Stimulated activated CD4-positive, alpha-beta T cell treated with anti-CD3 and anti-CD28 coated beads, Interleukin-2, amount 100 ng/mL, for 24 hours (primary cell): ENCODE measurements around the gene METTL8.
"Not testable (repeated sequence)": the region's sequence is repeated elsewhere in the genome, so short reads cannot be mapped to it uniquely, and the experiment has no call there.

Experiments
- DNase-seq, 2 donors: peaks; one replicate each; pipeline ENCODE4 v3.0.0-alpha.2; 2020

The METTL8 gene

GRCh38 chr2:171422710-171423495 is 10.9 kb downstream of the METTL8 start:
- DNase-seq = not testable (repeated sequence)

- no peak for DNase-seq
Observed at GRCh38 chr2:171420728-171421563, 12.8 kb downstream of the METTL8 start.

GRCh38 chr2:171419333-171419732 is 14.5 kb downstream of the METTL8 start:
- DNase-seq = no peak

DNA sequence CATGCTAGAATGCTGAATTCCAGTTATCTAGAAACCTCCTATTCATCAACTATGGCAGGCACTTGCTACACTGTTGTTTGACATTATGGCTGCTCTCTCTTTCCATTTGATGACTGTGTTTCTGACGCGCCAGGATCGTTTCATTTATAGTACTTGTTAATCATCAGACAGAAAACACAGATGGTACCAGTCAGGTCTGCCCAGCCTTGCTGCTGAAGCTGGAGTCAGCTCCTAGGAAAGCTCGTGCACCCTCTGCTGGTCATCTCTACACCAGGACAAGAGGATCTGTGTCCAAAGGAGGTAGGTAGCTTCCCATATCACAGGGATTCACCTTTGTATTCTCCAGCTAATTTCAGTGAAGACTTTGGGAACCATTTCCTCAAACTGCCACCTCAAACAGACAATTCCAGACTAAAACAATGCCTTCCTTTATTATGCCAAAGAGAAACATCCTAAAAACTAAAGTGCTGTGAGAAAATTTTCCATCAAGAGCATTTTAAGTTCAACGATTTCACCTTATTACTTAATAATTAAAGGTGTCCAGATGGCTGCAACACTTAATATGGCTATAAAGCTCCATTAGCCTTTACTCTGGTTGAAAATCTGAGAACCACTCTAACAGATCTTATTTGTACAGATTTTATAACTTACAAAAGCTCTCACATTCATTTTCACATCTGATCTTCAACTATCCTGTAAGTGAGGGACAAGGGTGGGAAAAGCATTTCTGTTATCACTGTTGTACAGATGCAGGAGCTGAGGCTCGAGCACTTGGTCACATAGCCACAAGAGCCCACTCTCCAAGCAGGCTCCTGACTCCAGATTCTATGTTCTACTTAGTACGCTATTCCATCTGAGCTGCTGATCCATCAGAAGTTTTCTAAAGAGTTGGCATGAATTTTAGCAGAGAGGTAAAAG is 17.5 kb downstream of the METTL8 start:
- peak; percentile 81 to 88 for DNase-seq

- DNase-seq = not testable (repeated sequence)
Observed at GRCh38 chr2:171414645-171415044, 19.1 kb downstream of the METTL8 start.

DNA sequence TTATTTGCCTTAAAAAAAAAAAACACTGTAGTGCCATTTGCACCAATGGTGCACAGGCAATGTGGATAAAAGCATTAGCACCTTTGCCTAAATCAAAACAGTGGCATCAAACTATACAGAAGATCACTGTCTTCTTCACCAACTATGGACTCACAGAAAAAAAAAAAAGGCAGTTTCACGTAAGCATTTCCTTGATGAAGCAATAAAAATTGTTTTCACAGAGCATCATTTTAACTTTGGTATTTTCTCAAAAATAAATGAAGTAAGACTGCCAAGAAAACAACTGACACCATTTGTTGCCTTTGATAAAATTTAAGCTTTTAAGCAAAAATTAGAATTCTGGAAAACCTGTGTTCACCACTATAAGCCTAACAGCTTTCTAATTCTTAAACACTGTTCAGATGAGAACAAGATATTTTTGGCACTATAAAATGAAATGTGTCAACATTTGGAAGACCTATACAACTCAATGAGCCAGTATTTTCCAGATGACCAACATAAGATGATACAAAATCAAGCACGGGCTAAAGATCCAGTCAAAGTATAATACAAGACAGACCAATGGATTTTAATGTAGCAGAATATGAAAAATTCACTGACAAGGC is 21.1 kb downstream of the METTL8 start:
- DNase-seq = no peak

GRCh38 chr2:171411791-171412483 is 21.9 kb downstream of the METTL8 start:
- no peak for DNase-seq

DNA sequence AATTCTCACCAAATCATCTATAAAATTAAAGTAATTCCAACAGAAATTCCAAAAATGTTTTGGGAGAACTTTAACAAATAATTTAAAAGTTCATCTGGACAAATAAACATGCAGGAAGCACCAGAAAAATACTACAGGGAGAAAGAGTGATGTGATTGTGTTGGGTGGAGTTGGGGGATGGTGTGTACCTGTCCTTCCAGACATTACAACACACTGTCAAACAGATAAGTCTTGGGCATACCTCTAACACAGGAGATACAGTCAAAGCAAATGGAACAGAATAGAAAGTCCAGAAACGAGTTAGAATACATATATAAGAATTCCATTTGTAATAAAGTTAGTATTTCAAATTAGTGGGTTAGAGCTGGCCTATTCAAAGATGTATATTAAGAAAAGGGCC is 22.6 kb downstream of the METTL8 start:
- no peak for DNase-seq

DNA sequence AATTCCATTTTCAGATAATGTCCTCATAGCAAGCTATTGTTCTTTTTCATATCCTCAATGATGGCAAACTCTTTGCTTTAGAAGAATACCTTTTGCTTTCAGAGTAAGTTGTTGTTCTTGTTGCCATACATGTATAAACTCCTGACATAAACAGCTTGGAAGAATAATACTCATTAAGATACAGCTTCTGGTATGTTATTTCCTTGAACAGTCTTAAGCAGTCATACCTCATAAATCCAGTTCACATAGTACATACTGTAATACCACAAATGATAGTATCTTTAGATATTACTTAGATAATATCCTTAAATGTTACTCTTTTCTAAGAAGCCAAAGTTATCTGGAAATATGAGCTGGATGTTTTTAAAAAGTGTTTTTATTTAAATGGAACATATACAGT is 23.2 kb downstream of the METTL8 start:
- DNase-seq = no peak

DNA sequence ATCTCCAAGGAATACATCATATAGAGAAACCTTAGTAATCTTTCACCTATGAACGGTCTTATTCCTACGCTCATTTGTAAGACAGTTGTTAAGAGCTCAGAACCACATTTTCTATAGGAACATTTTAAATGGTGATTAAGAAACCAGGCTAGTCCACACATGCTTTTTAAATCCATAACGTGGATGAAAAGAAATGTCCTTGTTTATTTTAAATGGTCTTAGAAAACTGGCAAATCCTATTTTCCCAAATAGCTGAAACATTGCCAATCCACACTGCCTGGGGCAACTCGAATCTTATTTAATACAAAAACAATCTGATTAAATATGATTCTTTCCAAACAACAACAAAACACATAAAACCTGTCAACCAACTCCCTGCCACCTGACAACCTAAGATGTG is 23.7 kb downstream of the METTL8 start:
- no peak for DNase-seq

- DNase-seq = no peak
Observed at GRCh38 chr2:171409436-171409971, 24.3 kb downstream of the METTL8 start.

DNA sequence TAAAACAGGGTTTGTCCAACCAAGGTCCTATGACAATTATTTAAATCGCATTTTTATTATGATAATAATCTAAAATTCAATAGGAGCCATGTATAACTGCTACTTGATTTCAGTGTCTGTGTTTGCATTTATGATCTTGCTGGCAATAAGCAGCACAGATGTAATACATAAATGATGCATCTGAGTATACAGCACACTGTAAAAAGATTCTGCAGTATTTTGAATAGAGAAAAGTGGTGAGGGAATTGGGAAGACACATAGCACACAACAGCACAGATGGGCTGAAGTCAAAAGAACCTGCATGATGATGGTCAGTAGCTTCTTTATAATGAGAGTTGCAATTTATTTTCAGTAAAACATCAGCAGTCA is 26.1 kb downstream of the METTL8 start:
- DNase-seq = no peak

DNA sequence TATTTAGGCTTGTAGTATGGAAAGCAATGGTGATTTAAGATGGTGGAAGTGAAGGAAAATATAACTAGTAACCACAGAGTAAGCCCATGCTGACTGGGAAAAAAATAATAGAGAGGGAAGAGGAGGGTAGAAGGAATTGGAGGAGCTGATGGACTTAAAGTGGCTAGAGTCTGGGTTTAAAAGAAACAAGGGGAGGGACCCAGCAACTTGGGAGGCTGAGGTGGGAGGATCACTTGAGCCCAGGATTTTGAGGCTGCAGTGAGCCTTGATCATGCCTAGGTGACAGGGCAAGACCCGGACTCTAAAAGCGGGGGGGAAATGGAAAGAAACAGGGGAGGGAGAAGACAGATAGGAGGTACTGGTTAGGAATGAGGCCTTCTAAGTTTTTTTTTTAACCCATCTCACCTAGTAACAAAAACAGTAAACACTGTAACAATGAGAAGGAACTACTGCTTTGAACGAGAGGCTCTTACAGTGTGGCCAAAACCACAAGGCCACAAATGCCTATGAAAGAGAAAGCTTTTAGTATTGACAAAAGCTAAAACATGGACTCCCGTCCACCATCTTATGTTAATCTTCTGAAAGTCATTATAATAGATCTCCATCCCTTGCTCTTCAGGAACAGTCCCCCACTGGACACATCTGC is 26.6 kb downstream of the METTL8 start:
- DNase-seq = no peak

GRCh38 chr2:171406044-171406443 is 27.7 kb downstream of the METTL8 start:
- DNase-seq = no peak

DNA sequence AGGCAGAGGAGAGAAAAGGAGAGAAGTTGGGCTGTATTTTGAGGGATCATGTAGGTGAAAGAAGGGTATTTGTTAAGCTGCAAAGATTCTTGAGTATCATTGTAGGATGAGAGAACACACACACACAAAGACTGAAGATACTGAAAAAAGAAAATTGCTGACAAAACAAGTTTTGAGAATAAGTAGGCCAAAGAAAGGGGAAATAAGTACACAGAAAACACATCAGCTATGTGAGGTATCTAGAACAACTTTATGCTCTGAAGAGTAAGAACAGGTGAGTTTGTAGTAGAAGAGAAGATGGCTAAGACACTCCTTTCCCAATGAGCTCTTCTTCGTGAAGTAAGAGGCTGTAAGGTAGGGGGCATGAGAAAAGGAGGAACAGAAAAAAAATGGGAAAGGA is 28.2 kb downstream of the METTL8 start:
- no peak for DNase-seq

- DNase-seq = no peak
Observed at GRCh38 chr2:171404719-171405118, 29.1 kb downstream of the METTL8 start.

GRCh38 chr2:171404261-171404660 is 29.5 kb downstream of the METTL8 start:
- DNase-seq = no peak

DNA sequence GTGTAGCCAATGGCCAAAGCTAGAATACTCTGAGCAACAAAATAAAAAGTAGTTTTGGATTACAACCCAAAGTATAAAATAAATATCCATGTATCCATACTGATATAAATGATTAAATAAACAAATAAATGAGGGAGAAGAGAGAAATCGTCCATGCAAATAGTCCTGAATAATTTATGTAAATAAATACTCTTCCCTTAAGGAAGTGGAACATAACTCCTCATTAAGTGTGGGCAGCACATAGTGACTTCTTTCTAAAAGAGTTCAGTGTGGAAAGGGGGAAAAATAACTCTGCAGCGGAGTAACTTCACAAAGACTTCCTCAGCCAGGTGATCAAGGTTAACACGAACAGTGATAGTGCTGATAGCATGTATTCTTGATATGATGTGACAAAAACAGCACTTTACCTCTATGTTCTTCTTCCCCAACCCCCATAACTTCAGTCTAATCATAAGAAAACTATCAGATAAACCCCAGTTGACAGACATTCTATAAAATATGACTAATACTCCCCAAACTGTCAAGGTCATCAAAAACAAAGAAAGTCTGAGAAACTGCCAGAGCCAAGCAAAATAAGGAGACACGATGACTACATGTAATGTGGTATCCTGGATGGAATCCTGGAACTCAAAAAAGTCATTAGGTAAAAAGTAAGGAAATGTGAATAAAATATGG is 30.7 kb downstream of the METTL8 start:
- DNase-seq = no peak

- DNase-seq = no peak
Observed at GRCh38 chr2:171401947-171402346, 31.8 kb downstream of the METTL8 start.

DNA sequence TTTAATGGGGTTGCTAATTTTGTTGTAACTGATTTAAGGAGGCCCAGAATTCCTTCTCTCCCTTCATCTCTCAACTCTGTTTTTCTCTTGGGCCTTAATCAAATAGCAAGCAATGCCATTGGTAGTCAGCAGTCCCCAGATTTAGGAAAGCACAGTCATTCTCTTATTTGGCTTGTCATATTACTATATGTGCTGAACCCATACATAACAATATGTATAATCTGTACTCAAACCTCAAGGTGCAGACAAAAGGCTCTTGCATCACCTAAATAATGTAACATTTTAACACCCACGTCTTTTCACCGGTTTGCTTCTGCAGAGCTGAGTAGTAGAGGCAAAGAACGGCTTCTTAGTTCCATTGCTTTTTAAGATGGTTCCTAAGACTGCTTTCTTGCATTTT is 33.4 kb downstream of the METTL8 start:
- DNase-seq = no peak

- no peak for DNase-seq
Observed at GRCh38 chr2:171399292-171399691, 34.5 kb downstream of the METTL8 start.
